ENCODE results near the gene OR13C9.

GRCh38 chr9:104589626-104590025 lies 28.4 kb downstream of the OR13C9 start:
- TF ChIP-seq ZNF592 (IDR thresholded peaks at IDR 0.05) (no peak), FIP1L1 (IDR thresholded peaks at IDR 0.05; ENCODE audit: low read depth, low read length, poor library complexity, severe bottlenecking) (no peak), TBL1XR1 (IDR thresholded peaks at IDR 0.05; ENCODE audit: low read length in 2 of 2) (no peak), CEBPZ (IDR thresholded peaks at IDR 0.05; ENCODE audit: borderline replicate concordance, low read depth, low read length) (no peak), ZBTB33 (CRISPR knock-in tag; IDR thresholded peaks at IDR 0.05) (no peak), DDX20 (tag; IDR thresholded peaks at IDR 0.05; ENCODE audit: low read depth) (no peak), POLR2AphosphoS5 (IDR thresholded peaks at IDR 0.05; ENCODE audit: control insufficient read depth, insufficient read depth, low read depth, low read length) (no peak), SUPT5H (IDR thresholded peaks at IDR 0.05) (no peak), FOXA1 (IDR thresholded peaks at IDR 0.05; ENCODE audit: borderline replicate concordance) (no peak), EZH2 (IDR thresholded peaks at IDR 0.05; ENCODE audit: borderline replicate concordance, low read depth, low read length) (no peak), CEBPB (tag; IDR thresholded peaks at IDR 0.05) (no peak), ZNF121 (CRISPR knock-in tag; conservative IDR thresholded peaks at IDR 0.05) (no peak), MAZ (CRISPR knock-in tag; conservative IDR thresholded peaks at IDR 0.05 in 1 of 2, IDR thresholded peaks at IDR 0.05 in 1 of 2) (no peak)
